ENCODE data around the gene RABGEF1.

Gene RABGEF1

GRCh38 chr7:66727058-66727457, 13.5 kb upstream of the RABGEF1 start:
- ATAC-seq (ENCODE audit: insufficient read depth, low read depth) (no peak), DNase-seq (no peak)
- H3K4me1 ChIP-seq (ENCODE audit: insufficient read depth, low read length) = no peaks in the 10 kb centered on the region
- H3K4me3 ChIP-seq (ENCODE audit: low read depth in 1 of 2, low read length in 2 of 2) = no peak overlapping the region
- H3K27ac ChIP-seq (ENCODE audit: low read length) = no peak overlapping the region
- peaks cover 8% of the 10 kb centered on the region for H3K9me3 ChIP-seq (ENCODE audit: insufficient read depth, low read length, severe bottlenecking)
- H4K20me1 ChIP-seq (ENCODE audit: insufficient read depth, low read length) = no peaks in the 10 kb centered on the region; the same call in 1 of the 2 replicates
- H3K27me3 ChIP-seq (ENCODE audit: insufficient read depth, low read length, poor library complexity) = no peaks in the 10 kb centered on the region
- H3K4me2 ChIP-seq (ENCODE audit: insufficient read depth, low read length) = no peak overlapping the region
- no peaks in the 10 kb centered on the region; the same call in 1 of the 2 replicates for H3K36me3 ChIP-seq (ENCODE audit: insufficient read depth, low read length)
- TF ChIP-seq CTCF (IDR thresholded peaks at IDR 0.05; ENCODE audit: borderline replicate concordance, extremely low read depth, low read length, poor library complexity, severe bottlenecking) = no peak
- no peak for TF ChIP-seq EZH2 (IDR thresholded peaks at IDR 0.05; ENCODE audit: borderline replicate concordance, low read depth, low read length, severe bottlenecking)
- no peaks in the 10 kb centered on the region for H3K79me2 ChIP-seq (ENCODE audit: insufficient read depth, low read length)
- H3K9ac ChIP-seq (ENCODE audit: low read depth, low read length) = no peak overlapping the region
- no peak overlapping the region for H2AFZ ChIP-seq (ENCODE audit: low read depth, low read length)

GRCh38 chr7:66728571-66728970, 12.0 kb upstream of the RABGEF1 start:
- H3K4me3 ChIP-seq (ENCODE audit: low read depth in 1 of 2, low read length in 2 of 2) = no peak overlapping the region
- H3K9me3 ChIP-seq (ENCODE audit: insufficient read depth, low read length, severe bottlenecking) = peaks cover 7% of the 10 kb centered on the region
- H3K27me3 ChIP-seq (ENCODE audit: insufficient read depth, low read length, poor library complexity) = no peaks in the 10 kb centered on the region
- H3K36me3 ChIP-seq (ENCODE audit: insufficient read depth, low read length) = no peaks in the 10 kb centered on the region; the same call in 1 of the 2 replicates
- H3K27ac ChIP-seq (ENCODE audit: low read length) = no peak overlapping the region
- no peak for TF ChIP-seq CTCF (IDR thresholded peaks at IDR 0.05; ENCODE audit: borderline replicate concordance, extremely low read depth, low read length, poor library complexity, severe bottlenecking)
- no peak for TF ChIP-seq EZH2 (IDR thresholded peaks at IDR 0.05; ENCODE audit: borderline replicate concordance, low read depth, low read length, severe bottlenecking)
- H2AFZ ChIP-seq (ENCODE audit: low read depth, low read length) = no peak overlapping the region
- no peak overlapping the region for H3K9ac ChIP-seq (ENCODE audit: low read depth, low read length)
- DNase-seq (no peak), ATAC-seq (ENCODE audit: insufficient read depth, low read depth) (no peak)
- no peaks in the 10 kb centered on the region for H3K79me2 ChIP-seq (ENCODE audit: insufficient read depth, low read length)
- H4K20me1 ChIP-seq (ENCODE audit: insufficient read depth, low read length) = no peaks in the 10 kb centered on the region; the same call in 1 of the 2 replicates
- no peak overlapping the region for H3K4me2 ChIP-seq (ENCODE audit: insufficient read depth, low read length)
- H3K4me1 ChIP-seq (ENCODE audit: insufficient read depth, low read length) = no peaks in the 10 kb centered on the region

- Histone ChIP-seq H2AFZ (ENCODE audit: low read depth, low read length) (no peak overlapping the region), H3K9ac (ENCODE audit: low read depth, low read length) (no peak overlapping the region), H4K20me1 (ENCODE audit: insufficient read depth, low read length) (no peaks in the 10 kb centered on the region; the same call in 1 of the 2 replicates), H3K9me3 (ENCODE audit: insufficient read depth, low read length, severe bottlenecking) (peaks cover 3% of the 10 kb centered on the region), H3K36me3 (ENCODE audit: insufficient read depth, low read length) (no peaks in the 10 kb centered on the region), H3K27me3 (ENCODE audit: insufficient read depth, low read length, poor library complexity) (no peaks in the 10 kb centered on the region), H3K4me3 (ENCODE audit: low read depth in 1 of 2, low read length in 2 of 2) (no peak overlapping the region), H3K4me1 (ENCODE audit: insufficient read depth, low read length) (no peaks in the 10 kb centered on the region), H3K4me2 (ENCODE audit: insufficient read depth, low read length) (no peak overlapping the region), H3K27ac (ENCODE audit: low read length) (no peak overlapping the region), H3K79me2 (ENCODE audit: insufficient read depth, low read length) (no peaks in the 10 kb centered on the region)
- ATAC-seq (ENCODE audit: insufficient read depth, low read depth) (no peak), DNase-seq (no peak)
- TF ChIP-seq CTCF (IDR thresholded peaks at IDR 0.05; ENCODE audit: borderline replicate concordance, extremely low read depth, low read length, poor library complexity, severe bottlenecking) (no peak), EZH2 (IDR thresholded peaks at IDR 0.05; ENCODE audit: borderline replicate concordance, low read depth, low read length, severe bottlenecking) (no peak)
Observed at GRCh38 chr7:66729274-66729673, 11.3 kb upstream of the RABGEF1 start.
